ENCODE measurements around the gene TNFSF15. TPM values are rescaled to one million over a fixed set of nuclear protein-coding genes. Genes with fewer than 3 reads are reported as not detected.

The TNFSF15 gene
- total RNA-seq, 1 experiment from 2014 or later = not detected

- Histone ChIP-seq H4K91ac (ENCODE audit: insufficient read length, low read depth, low read length) (no peak overlapping the region), H3K14ac (ENCODE audit: insufficient read depth, low read length) (no peak overlapping the region), H3K23ac (ENCODE audit: insufficient read length, low read depth, low read length) (no peak overlapping the region), H3K27me3 (ENCODE audit: insufficient read depth, low read length) (no peaks in the 10 kb centered on the region), H3K18ac (ENCODE audit: insufficient read length, low read depth, low read length) (no peak overlapping the region), H4K5ac (ENCODE audit: insufficient read length, low read depth, low read length) (no peak overlapping the region), H3K23me2 (ENCODE audit: insufficient read length, low read depth, low read length, poor library complexity, severe bottlenecking) (no peaks in the 10 kb centered on the region), H2BK120ac (ENCODE audit: low read depth, low read length, poor library complexity, severe bottlenecking) (no peak overlapping the region), H3K4ac (ENCODE audit: low read depth, low read length) (no peak overlapping the region), H3K56ac (ENCODE audit: insufficient read length, low read depth, low read length) (no peak overlapping the region), H3K4me1 (ENCODE audit: insufficient read depth, low read length) (no peaks in the 10 kb centered on the region), H2BK5ac (ENCODE audit: insufficient read length, low read length) (no peak overlapping the region), H3K9ac (ENCODE audit: extremely low read depth, insufficient read length, low read length) (no peak overlapping the region), H3K27ac (ENCODE audit: insufficient read length, low read depth, low read length) (no peak overlapping the region), H2AFZ (ENCODE audit: low read length) (no peak overlapping the region), H3K79me1 (ENCODE audit: insufficient read depth, low read depth, low read length, poor library complexity, severe bottlenecking) (no peaks in the 10 kb centered on the region), H3K9me3 (ENCODE audit: control insufficient read depth, low read depth, low read length) (no peaks in the 10 kb centered on the region), H2BK20ac (ENCODE audit: low read depth, low read length, poor library complexity, severe bottlenecking) (no peak overlapping the region), H3K79me2 (ENCODE audit: insufficient read depth, low read length) (no peaks in the 10 kb centered on the region), H3T11ph (ENCODE audit: low read length) (no peak overlapping the region), H4K8ac (replicated peaks; ENCODE audit: insufficient read length, low read depth, low read length) (no peak overlapping the region), H2BK15ac (ENCODE audit: low read depth, low read length) (no peak overlapping the region; the same call in 1 of the 2 replicates), H3K4me2 (ENCODE audit: insufficient read depth, insufficient read length, low read length) (no peak overlapping the region), H2BK12ac (ENCODE audit: insufficient read length, low read depth, low read length) (no peak overlapping the region), H2AK5ac (ENCODE audit: insufficient read length, low read length) (no peak overlapping the region), H4K20me1 (ENCODE audit: control insufficient read depth, insufficient read depth, insufficient read length) (no peaks in the 10 kb centered on the region)
- TF ChIP-seq CTCF (conservative IDR thresholded peaks at IDR 0.05) = no peak
- Mint-ChIP-seq H3K9me3 (peaks cover 0 to 6% of the 10 kb centered on the region in 2 experiments; a peak in 1 of 5 replicates), H3K27me3 (ENCODE audit: low read depth) (peaks cover 69% of the 10 kb centered on the region), H3K4me1 (no peaks in the 10 kb centered on the region), H3K27ac (no peak overlapping the region), H3K36me3 (ENCODE audit: insufficient read depth in 1 of 3, low read depth in 3 of 3) (no peaks in the 10 kb centered on the region), H3K4me3 (no peak overlapping the region)
- no peak for DNase-seq
- WGBS (ENCODE audit: extremely low coverage, insufficient read length, low lambda C conversion rate) = no CpG with 5 or more reads among the region's 3 CpGs
Measured at GRCh38 chr9:114829574-114830440, 24.0 kb upstream of the TNFSF15 start.
